ENCODE measurements around the gene CMTM1.
"Not testable (repeated sequence)": the region's sequence is repeated elsewhere in the genome, so short reads cannot be mapped to it uniquely, and the experiment has no call there.

CMTM1 gene

GRCh38 chr16:66592241-66592640 is 26.0 kb downstream of the CMTM1 start:
- H2AFZ ChIP-seq (ENCODE audit: low read length), result no peak overlapping the region
- H3K9me3 ChIP-seq (ENCODE audit: insufficient read depth, low read depth, low read length), result no peaks in the 10 kb centered on the region
- TF ChIP-seq CTCF (conservative IDR thresholded peaks at IDR 0.05; ENCODE audit: low read length) (no peak), EZH2phosphoT487 (IDR thresholded peaks at IDR 0.05; ENCODE audit: borderline replicate concordance) (no peak)
- H4K20me1 ChIP-seq (ENCODE audit: insufficient read depth, low read length, poor library complexity, severe bottlenecking), result no peaks in the 10 kb centered on the region
- H3K79me2 ChIP-seq (ENCODE audit: insufficient read depth, low read length), result no peaks in the 10 kb centered on the region
- no peaks in the 10 kb centered on the region for H3K9me2 ChIP-seq (replicated peaks; ENCODE audit: low read depth, low read length)
- no peak overlapping the region for H3K9ac ChIP-seq (ENCODE audit: low read depth, low read length, poor library complexity, severe bottlenecking)
- no peak overlapping the region for H3K4me2 ChIP-seq (ENCODE audit: low read depth, low read length, poor library complexity, severe bottlenecking)
- peaks cover 8% of the 10 kb centered on the region for H3K4me1 ChIP-seq (ENCODE audit: insufficient read depth, low read length, poor library complexity, severe bottlenecking)
- H3K4me3 ChIP-seq (ENCODE audit: low read length, poor library complexity, severe bottlenecking), result no peak overlapping the region
- H3K27me3 ChIP-seq (ENCODE audit: insufficient read depth, low read length, poor library complexity, severe bottlenecking), result no peaks in the 10 kb centered on the region
- no peaks in the 10 kb centered on the region; the same call in 1 of the 2 replicates for H3F3A ChIP-seq (ENCODE audit: low read depth)
- H3K36me3 ChIP-seq (ENCODE audit: insufficient read depth, low read length), result no peaks in the 10 kb centered on the region

- H3K36me3 ChIP-seq (ENCODE audit: insufficient read depth, low read length), result no peaks in the 10 kb centered on the region
- no peak overlapping the region for H2AFZ ChIP-seq (ENCODE audit: low read length)
- H3K4me3 ChIP-seq (ENCODE audit: low read length, poor library complexity, severe bottlenecking), result no peak overlapping the region
- H3K9me2 ChIP-seq (replicated peaks; ENCODE audit: low read depth, low read length), result no peaks in the 10 kb centered on the region
- no peaks in the 10 kb centered on the region for H4K20me1 ChIP-seq (ENCODE audit: insufficient read depth, low read length, poor library complexity, severe bottlenecking)
- H3F3A ChIP-seq (ENCODE audit: low read depth), result no peaks in the 10 kb centered on the region; the same call in 1 of the 2 replicates
- H3K9ac ChIP-seq (ENCODE audit: low read depth, low read length, poor library complexity, severe bottlenecking), result no peak overlapping the region
- no peak overlapping the region for H3K4me2 ChIP-seq (ENCODE audit: low read depth, low read length, poor library complexity, severe bottlenecking)
- no peaks in the 10 kb centered on the region for H3K79me2 ChIP-seq (ENCODE audit: insufficient read depth, low read length)
- H3K9me3 ChIP-seq (ENCODE audit: insufficient read depth, low read depth, low read length), result no peaks in the 10 kb centered on the region
- no peaks in the 10 kb centered on the region for H3K27me3 ChIP-seq (ENCODE audit: insufficient read depth, low read length, poor library complexity, severe bottlenecking)
- peaks cover 5% of the 10 kb centered on the region for H3K4me1 ChIP-seq (ENCODE audit: insufficient read depth, low read length, poor library complexity, severe bottlenecking)
- TF ChIP-seq EZH2phosphoT487 (IDR thresholded peaks at IDR 0.05; ENCODE audit: borderline replicate concordance) (no peak), CTCF (conservative IDR thresholded peaks at IDR 0.05; ENCODE audit: low read length) (no peak)
Measured at GRCh38 chr16:66592814-66593213, 26.6 kb downstream of the CMTM1 start.

- H3K27me3 ChIP-seq (ENCODE audit: insufficient read depth, low read length, poor library complexity, severe bottlenecking), result no peaks in the 10 kb centered on the region
- H3K4me1 ChIP-seq (ENCODE audit: insufficient read depth, low read length, poor library complexity, severe bottlenecking), result no peaks in the 10 kb centered on the region
- H2AFZ ChIP-seq (ENCODE audit: low read length), result no peak overlapping the region
- no peak overlapping the region for H3K4me2 ChIP-seq (ENCODE audit: low read depth, low read length, poor library complexity, severe bottlenecking)
- H3K4me3 ChIP-seq (ENCODE audit: low read length, poor library complexity, severe bottlenecking), result no peak overlapping the region
- H3K79me2 ChIP-seq (ENCODE audit: insufficient read depth, low read length), result no peaks in the 10 kb centered on the region
- H3K9me3 ChIP-seq (ENCODE audit: insufficient read depth, low read depth, low read length), result no peaks in the 10 kb centered on the region
- no peaks in the 10 kb centered on the region for H4K20me1 ChIP-seq (ENCODE audit: insufficient read depth, low read length, poor library complexity, severe bottlenecking)
- no peaks in the 10 kb centered on the region for H3K36me3 ChIP-seq (ENCODE audit: insufficient read depth, low read length)
- no peaks in the 10 kb centered on the region for H3K9me2 ChIP-seq (replicated peaks; ENCODE audit: low read depth, low read length)
- no peak for TF ChIP-seq CTCF (conservative IDR thresholded peaks at IDR 0.05; ENCODE audit: low read length)
- no peak for TF ChIP-seq EZH2phosphoT487 (IDR thresholded peaks at IDR 0.05; ENCODE audit: borderline replicate concordance)
- no peaks in the 10 kb centered on the region; the same call in 1 of the 2 replicates for H3F3A ChIP-seq (ENCODE audit: low read depth)
- no peak overlapping the region for H3K9ac ChIP-seq (ENCODE audit: low read depth, low read length, poor library complexity, severe bottlenecking)
Measured at GRCh38 chr16:66594739-66595138, 28.5 kb downstream of the CMTM1 start.

DNA sequence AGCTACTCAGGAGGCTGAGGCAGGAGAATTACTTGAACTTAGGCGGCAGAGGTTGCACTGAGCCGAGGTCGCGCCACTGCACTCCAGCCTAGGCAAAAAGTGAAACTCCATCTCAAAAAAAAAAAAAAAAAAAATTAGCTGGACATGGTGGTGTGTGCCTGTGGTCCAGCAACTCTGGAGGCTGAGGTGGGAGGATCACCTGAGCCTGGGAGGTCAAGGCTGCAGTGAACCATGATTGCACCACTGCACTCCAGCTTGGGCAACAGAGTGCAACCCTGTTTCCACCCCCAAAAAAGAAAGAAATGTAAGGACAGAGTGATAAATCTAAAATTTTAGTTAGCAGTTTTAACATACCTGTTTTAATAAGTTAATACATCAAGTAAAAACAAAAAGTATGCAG is 30.3 kb downstream of the CMTM1 start:
- H3K4me1 ChIP-seq (ENCODE audit: insufficient read depth, low read length, poor library complexity, severe bottlenecking); H3K9ac ChIP-seq (ENCODE audit: low read depth, low read length, poor library complexity, severe bottlenecking); H3K9me2 ChIP-seq (replicated peaks; ENCODE audit: low read depth, low read length); H3K79me2 ChIP-seq (ENCODE audit: insufficient read depth, low read length); H3K27me3 ChIP-seq (ENCODE audit: insufficient read depth, low read length, poor library complexity, severe bottlenecking); H2AFZ ChIP-seq (ENCODE audit: low read length); H3K36me3 ChIP-seq (ENCODE audit: insufficient read depth, low read length); H4K20me1 ChIP-seq (ENCODE audit: insufficient read depth, low read length, poor library complexity, severe bottlenecking); H3K9me3 ChIP-seq (ENCODE audit: insufficient read depth, low read depth, low read length); H3F3A ChIP-seq (ENCODE audit: low read depth); H3K4me3 ChIP-seq (ENCODE audit: low read length, poor library complexity, severe bottlenecking); H3K4me2 ChIP-seq (ENCODE audit: low read depth, low read length, poor library complexity, severe bottlenecking): not testable (repeated sequence)
